Transverse colon (tissue), 4 donors: ENCODE data around the gene CFAP91. TPM values are rescaled to one million over a fixed set of nuclear protein-coding genes. Genes with fewer than 3 reads are reported as not detected.

Experiments
- DNase-seq: peaks from one replicate; pipeline ENCODE4 v3.0.0-alpha.2; 2019
- H3K27ac ChIP-seq, 4 donors: fragments of 200-600 bp; sonication (generic); 2 replicates each; pipeline ENCODE4 v1.5.1; 2016 to 2018; ENCODE audit warnings: inconsistent platforms in 4 of 4
- H3K27me3 ChIP-seq: fragments of 200-600 bp; sonication (generic); 2 replicates; pipeline ENCODE4 v1.5.1; 2017; ENCODE audit warnings: inconsistent platforms
- H3K36me3 ChIP-seq, 4 donors: fragments of 200-600 bp; sonication (generic); 2 replicates each; pipeline ENCODE4 v1.5.1; 2017 to 2019; ENCODE audit warnings: inconsistent platforms in 4 of 4
- H3K4me1 ChIP-seq, 4 donors: fragments of 200-600 bp; sonication (generic); 2 replicates each; pipeline ENCODE4 v1.5.1; 2017 to 2020; ENCODE audit warnings: inconsistent platforms in 4 of 4
- H3K4me3 ChIP-seq, 4 donors: fragments of 200-600 bp; sonication (generic); 1 replicate in 1 of 4; 2 replicates in 3 of 4; pipeline versions ENCODE4 v1.5.1 to v1.6.1; 2017 to 2019; ENCODE audit warnings: inconsistent platforms in 4 of 4
- H3K9me3 ChIP-seq, 2 donors: fragments of 200-600 bp; sonication (generic); 2 replicates each; pipeline ENCODE4 v1.5.1; 2017 to 2019; ENCODE audit warnings: inconsistent platforms in 2 of 2
- EP300 ChIP-seq: sonication (generic); formaldehyde crosslinking; IDR thresholded peaks from one replicate; pipeline ENCODE4 v1.6.1; 2017; ENCODE audit warnings: antibody characterized with exemption, low read depth
- POLR2A ChIP-seq: fragments of 450-650 bp; IDR thresholded peaks from one replicate; pipeline ENCODE4 v1.6.1; 2016; ENCODE audit warnings: antibody characterized with exemption, mild to moderate bottlenecking, moderate library complexity
- POLR2AphosphoS5 ChIP-seq, 3 donors: sonication (generic); formaldehyde crosslinking; IDR thresholded peaks; one replicate each; pipeline ENCODE4 v1.6.1; 2016; ENCODE audit warnings: antibody characterized with exemption in 3 of 3
- WGBS, 2 donors: methylation state at CpG; one replicate each; pipeline ENCODE4 v1.1.5; 2018; ENCODE audit warnings: low coverage in 1 of 2; 5-methylcytosine and 5-hydroxymethylcytosine counted together
- in situ Hi-C, 4 donors: fragments of 200-750 bp; cut with MboI; loops; one replicate each; pipeline versions ENCODE4 v1.15.0 to v1.15.1; 2017; ENCODE audit warnings: low sequenced_read_pairs in 3 of 4, low pct_ligation_motif_present in 1 of 4, low pct_unique_long_range_greater_than_20kb in 1 of 4
- intact Hi-C: fragments of 100-400 bp; cut with DNase I; formaldehyde crosslinking; loops from one replicate; pipeline ENCODE4 v1.15.1; 2023; ENCODE audit warnings: low total_unique reads
- total RNA-seq, 4 donors: library from RNA; depleted of rRNA; stranded (reverse); fragments of >200 nt; gene quantifications; one replicate each; pipeline ENCODE4 v1.1.0, GENCODE V29; 2016
- TF ChIP-seq, protein P1 (sequence below), 5 experiments: fragments of 200-600 bp in 3 of 5; fragments of 450-650 bp in 2 of 5; sonication (generic) in 3 of 5; IDR thresholded peaks; 1 replicate in 2 of 5; 2 replicates in 3 of 5; pipeline ENCODE4 v1.5.1; 2016 to 2017; ENCODE audit warnings: antibody characterized with exemption in 5 of 5, inconsistent platforms in 3 of 5, mild to moderate bottlenecking in 2 of 5, moderate library complexity in 1 of 5

CFAP91 gene
- total RNA-seq, 4 donors from 2014 or later, result 1.4 to 5.4 TPM; not detected in 2

DNA sequence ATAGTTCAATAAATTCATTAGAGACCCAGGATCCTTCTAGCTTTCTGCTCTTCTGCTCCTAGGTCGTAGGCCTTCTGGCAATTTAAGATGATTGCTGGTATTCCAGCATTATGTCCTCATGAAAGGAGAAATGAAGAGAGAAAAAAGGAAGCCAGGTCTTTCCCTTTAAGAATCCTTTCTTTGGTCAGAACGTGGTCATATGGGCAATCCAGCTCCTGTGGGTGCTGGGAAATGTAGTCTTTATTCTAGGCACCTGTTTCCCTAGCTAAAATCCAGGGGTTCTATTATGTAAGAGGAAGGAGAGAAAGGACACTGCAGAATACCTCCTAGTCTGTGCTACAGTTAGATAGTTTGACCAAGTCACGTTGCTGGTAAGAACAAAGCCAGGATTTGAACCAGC is 43.6 kb downstream of the CFAP91 start:
- H3K4me3 ChIP-seq, result no peak overlapping the region
- intact Hi-C loops, result no loop called here
- H3K27me3 ChIP-seq, result no peaks in the 10 kb centered on the region
- no peaks in the 10 kb centered on the region for H3K36me3 ChIP-seq
- in situ Hi-C loops, result no loop called here
- H3K9me3 ChIP-seq, result no peaks in the 10 kb centered on the region
- TF ChIP-seq POLR2A, result no peak
- DNase-seq, result no peak
- H3K4me1 ChIP-seq, result no peaks in the 10 kb centered on the region
- H3K27ac ChIP-seq, result no peak overlapping the region
- 36 to 64% methylated on average over 2 to 3 of the region's 3 CpGs for WGBS, 2 donors

DNA sequence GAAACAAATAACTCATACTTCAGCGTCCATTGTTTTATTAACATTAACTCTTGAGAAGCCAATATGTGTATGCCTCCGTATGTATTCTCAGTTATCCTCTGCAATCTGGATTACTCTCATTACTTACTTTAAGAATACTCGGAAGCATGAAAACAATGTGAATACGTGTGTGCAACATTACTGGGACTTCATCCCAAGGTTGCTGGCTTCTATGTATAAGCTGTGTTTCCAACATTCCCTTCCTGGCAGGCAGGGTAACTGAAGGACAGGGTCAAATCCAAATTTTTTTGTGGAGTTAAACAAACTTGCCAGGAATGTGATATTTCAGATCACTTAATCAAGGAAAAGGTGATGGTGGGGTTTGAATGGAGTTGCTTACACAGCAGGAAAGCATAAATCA is 44.5 kb downstream of the CFAP91 start:
- Histone ChIP-seq H3K9me3 (no peaks in the 10 kb centered on the region), H3K27ac (no peak overlapping the region), H3K4me1 (no peaks in the 10 kb centered on the region), H3K4me3 (no peak overlapping the region), H3K36me3 (no peaks in the 10 kb centered on the region), H3K27me3 (no peaks in the 10 kb centered on the region)
- in situ Hi-C loops (no loop called here), intact Hi-C loops (no loop called here)
- DNase-seq, result no peak
- 79% methylated on average over 4 of the region's 4 CpGs for WGBS, 2 donors
- TF ChIP-seq, protein P1, sequence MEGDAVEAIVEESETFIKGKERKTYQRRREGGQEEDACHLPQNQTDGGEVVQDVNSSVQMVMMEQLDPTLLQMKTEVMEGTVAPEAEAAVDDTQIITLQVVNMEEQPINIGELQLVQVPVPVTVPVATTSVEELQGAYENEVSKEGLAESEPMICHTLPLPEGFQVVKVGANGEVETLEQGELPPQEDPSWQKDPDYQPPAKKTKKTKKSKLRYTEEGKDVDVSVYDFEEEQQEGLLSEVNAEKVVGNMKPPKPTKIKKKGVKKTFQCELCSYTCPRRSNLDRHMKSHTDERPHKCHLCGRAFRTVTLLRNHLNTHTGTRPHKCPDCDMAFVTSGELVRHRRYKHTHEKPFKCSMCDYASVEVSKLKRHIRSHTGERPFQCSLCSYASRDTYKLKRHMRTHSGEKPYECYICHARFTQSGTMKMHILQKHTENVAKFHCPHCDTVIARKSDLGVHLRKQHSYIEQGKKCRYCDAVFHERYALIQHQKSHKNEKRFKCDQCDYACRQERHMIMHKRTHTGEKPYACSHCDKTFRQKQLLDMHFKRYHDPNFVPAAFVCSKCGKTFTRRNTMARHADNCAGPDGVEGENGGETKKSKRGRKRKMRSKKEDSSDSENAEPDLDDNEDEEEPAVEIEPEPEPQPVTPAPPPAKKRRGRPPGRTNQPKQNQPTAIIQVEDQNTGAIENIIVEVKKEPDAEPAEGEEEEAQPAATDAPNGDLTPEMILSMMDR (IDR thresholded peaks at IDR 0.05), result no peak
- TF ChIP-seq POLR2AphosphoS5 (IDR thresholded peaks at IDR 0.05), result no peak
- TF ChIP-seq POLR2A, result no peak
- no peak for TF ChIP-seq EP300

DNA sequence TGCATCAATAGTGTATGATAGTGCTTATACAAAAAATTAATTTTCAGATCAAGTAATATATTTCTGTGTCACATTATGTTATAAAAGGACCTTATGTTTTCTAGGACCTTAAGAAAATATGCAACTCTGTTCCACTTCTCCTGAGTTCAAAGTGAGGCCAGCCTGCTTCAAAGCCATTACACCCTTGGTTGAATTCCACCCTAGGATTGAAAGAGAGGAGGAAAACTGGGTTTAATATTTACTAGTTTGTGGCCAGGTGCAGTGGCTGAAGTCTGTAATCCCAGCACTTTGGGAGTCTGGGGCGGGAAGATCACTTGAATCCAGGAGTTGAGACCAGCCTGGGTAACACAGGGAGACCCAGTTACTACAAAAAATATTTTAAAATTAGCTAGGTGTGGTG is 46.2 kb downstream of the CFAP91 start:
- H3K4me3 ChIP-seq, result no peak overlapping the region
- intact Hi-C loops, result no loop called here
- H3K27me3 ChIP-seq, result no peaks in the 10 kb centered on the region
- H3K27ac ChIP-seq, result no peak overlapping the region
- no peaks in the 10 kb centered on the region for H3K4me1 ChIP-seq
- 20 to 79% methylated on average over 1 of the region's 1 CpG for WGBS, 2 donors
- in situ Hi-C loops, result no loop called here
- H3K36me3 ChIP-seq, result no peaks in the 10 kb centered on the region
- DNase-seq, result no peak
- H3K9me3 ChIP-seq, result no peaks in the 10 kb centered on the region
- TF ChIP-seq POLR2A (no peak), POLR2AphosphoS5 (IDR thresholded peaks at IDR 0.05) (no peak), EP300 (no peak)
- TF ChIP-seq, protein P1 (IDR thresholded peaks at IDR 0.05), result no peak

DNA sequence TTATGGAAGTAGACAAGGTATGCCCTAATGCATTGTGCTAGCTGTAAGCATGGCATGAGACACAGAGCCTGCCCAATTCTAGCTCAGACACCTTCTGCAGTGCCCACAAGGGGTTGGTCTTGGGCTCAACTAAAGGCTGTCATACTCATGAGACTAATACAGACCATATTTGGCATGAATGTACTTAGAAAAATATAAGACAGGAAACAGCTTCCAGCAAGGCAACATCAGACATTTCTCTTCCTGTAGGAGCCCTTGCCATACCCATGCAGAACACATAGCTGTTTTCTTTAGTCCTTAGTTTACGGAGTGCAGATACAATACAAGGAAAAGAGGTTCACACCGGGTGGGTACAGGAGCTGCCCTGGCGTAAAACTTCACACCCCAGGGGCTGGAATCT is 48.6 kb downstream of the CFAP91 start:
- Histone ChIP-seq H3K27me3 (no peaks in the 10 kb centered on the region), H3K36me3 (no peaks in the 10 kb centered on the region), H3K4me3 (no peak overlapping the region), H3K4me1 (no peaks in the 10 kb centered on the region), H3K27ac (no peak overlapping the region), H3K9me3 (no peaks in the 10 kb centered on the region)
- intact Hi-C loops, result no loop called here
- in situ Hi-C loops, result no loop called here
- DNase-seq, result no peak
- 88% methylated on average over 3 of the region's 3 CpGs; no CpG with 5 or more reads in 1 of the 2 donors for WGBS, 2 donors
- TF ChIP-seq, protein P1 (IDR thresholded peaks at IDR 0.05), result no peak

Other genes starting within 250 kb of the CFAP91 start
- 10 to 100 TPM in 3 of 4 donors, 1 to 10 TPM in 1; 7.1 to 38.4 (median 32.1) TPM for gene TMEM39A, start 239.4 kb upstream of the CFAP91 start, total RNA-seq
- gene POGLUT1, start 234.1 kb upstream of the CFAP91 start, total RNA-seq, result 10 to 100 TPM in 2 of 4 donors, 1 to 10 TPM in 2; 1.5 to 16.7 (median 8.4) TPM
- gene TIMMDC1, start 204.5 kb upstream of the CFAP91 start, total RNA-seq, result 10 to 100 TPM; 25.7 to 50.8 (median 35.0) TPM
- 10 to 100 TPM in 1 of 4 donors, 1 to 10 TPM in 1, not detected in 2; 2.4 to 13.8 TPM for gene CD80, start 143.4 kb upstream of the CFAP91 start, total RNA-seq
- 1 to 10 TPM; 1.8 to 2.4 (median 2.3) TPM for gene ADPRH, start 123.5 kb upstream of the CFAP91 start, total RNA-seq
- 1 to 10 TPM in 2 of 4 donors, under 1 TPM in 1, not detected in 1; 0.95 to 3.2 (median 2.2) TPM for gene PLA1A, start 105.1 kb upstream of the CFAP91 start, total RNA-seq
- gene POPDC2, start 42.4 kb upstream of the CFAP91 start, total RNA-seq, result 10 to 100 TPM; 15.0 to 17.7 (median 15.6) TPM
- gene COX17, start 25.6 kb upstream of the CFAP91 start, total RNA-seq, result 10 to 100 TPM in 2 of 4 donors, 1 to 10 TPM in 2; 2.2 to 49.2 (median 24.2) TPM
- 100 to 1,000 TPM in 2 of 4 donors, 10 to 100 TPM in 2; 78.0 to 271 (median 158) TPM for gene NR1I2, start 79.1 kb downstream of the CFAP91 start, total RNA-seq